GM23338 (cell line): ENCODE measurements around the gene CRYBB2. TPM values are rescaled to one million over a fixed set of nuclear protein-coding genes. Genes with fewer than 3 reads are reported as not detected.

ENCODE experiments used
- ATAC-seq: fragments of 200-7000 bp; cut with Tn5 transposase; 3 replicates; pipeline ENCODE4 v1.9.1; 2020
- DNase-seq: peaks from one replicate; pipeline ENCODE4 v3.0.0-alpha.2; 2015; ENCODE audit warnings: low spot score
- H2AFZ ChIP-seq: fragments of 200-600 bp; sonication (generic); 2 replicates; pipeline ENCODE4 v1.8.0; 2016; ENCODE audit warnings: antibody characterized with exemption, mild to moderate bottlenecking, moderate library complexity
- H3F3A ChIP-seq: fragments of 200-600 bp; sonication (generic); replicated peaks from 2 replicates; pipeline ENCODE4 v1.8.0; 2017; ENCODE audit warnings: antibody characterized with exemption, mixed run types, low read depth
- H3K27ac ChIP-seq: fragments of 200-600 bp; sonication (generic); 2 replicates; pipeline ENCODE4 v1.6.1; 2016; ENCODE audit warnings: low read depth
- H3K27me3 ChIP-seq: fragments of 200-600 bp; sonication (generic); 2 replicates; pipeline ENCODE4 v1.8.0; 2016; ENCODE audit warnings: mild to moderate bottlenecking, mixed run types, moderate library complexity; ENCODE audit not compliant: insufficient read depth
- H3K36me3 ChIP-seq: fragments of 200-600 bp; sonication (generic); 2 replicates; pipeline ENCODE4 v1.8.0; 2016; ENCODE audit warnings: mild to moderate bottlenecking; ENCODE audit not compliant: insufficient read depth
- H3K4me1 ChIP-seq: fragments of 200-600 bp; sonication (generic); 2 replicates; pipeline ENCODE4 v1.8.0; 2016; ENCODE audit warnings: mild to moderate bottlenecking, moderate library complexity; ENCODE audit not compliant: insufficient read depth
- H3K4me2 ChIP-seq: fragments of 200-600 bp; sonication (generic); 2 replicates; pipeline ENCODE4 v1.7.1; 2017; ENCODE audit warnings: mixed run types
- H3K4me3 ChIP-seq: fragments of 200-600 bp; sonication (generic); 2 replicates; pipeline ENCODE4 v1.6.1; 2016; ENCODE audit warnings: mixed run types
- H3K79me2 ChIP-seq: fragments of 200-600 bp; sonication (generic); replicated peaks from 2 replicates; pipeline ENCODE4 v1.8.0; 2017; ENCODE audit warnings: mild to moderate bottlenecking; ENCODE audit not compliant: insufficient read depth
- H3K9me2 ChIP-seq: fragments of 200-600 bp; sonication (generic); 2 replicates; pipeline ENCODE4 v1.8.0; 2017; ENCODE audit not compliant: insufficient read depth
- H4K20me1 ChIP-seq: fragments of 200-600 bp; sonication (generic); replicated peaks from 2 replicates; pipeline ENCODE4 v1.8.0; 2017; ENCODE audit warnings: mild to moderate bottlenecking; ENCODE audit not compliant: insufficient read depth
- H3K27ac Mint-ChIP-seq: 2 replicates; pipeline ENCODE4 v1.8.0; 2020; ENCODE audit warnings: inconsistent platforms, mild to moderate bottlenecking, moderate library complexity, mixed read lengths
- H3K27me3 Mint-ChIP-seq: 3 replicates; pipeline ENCODE4 v1.8.0; 2022; ENCODE audit warnings: low read depth, mild to moderate bottlenecking, moderate library complexity, mixed read lengths, inconsistent platforms; ENCODE audit not compliant: insufficient read depth, poor library complexity
- H3K36me3 Mint-ChIP-seq: 3 replicates; pipeline ENCODE4 v1.8.0; 2021; ENCODE audit warnings: low read depth, mild to moderate bottlenecking, inconsistent platforms, moderate library complexity, mixed read lengths
- H3K4me1 Mint-ChIP-seq: 3 replicates; pipeline ENCODE4 v1.8.0; 2020; ENCODE audit warnings: mild to moderate bottlenecking, inconsistent platforms, mixed read lengths
- H3K4me3 Mint-ChIP-seq: 3 replicates; pipeline ENCODE4 v1.8.0; 2021; ENCODE audit warnings: moderate library complexity, mild to moderate bottlenecking, inconsistent platforms, mixed read lengths
- H3K9me3 Mint-ChIP-seq: 3 replicates; pipeline ENCODE4 v1.8.0; 2020; ENCODE audit warnings: moderate library complexity, mild to moderate bottlenecking, inconsistent platforms, mixed read lengths
- CREB1 ChIP-seq: fragments of 250-450 bp; sonication (Bioruptor Pico); IDR thresholded peaks from 2 replicates; pipeline ENCODE4 v1.5.0; 2020; ENCODE audit warnings: low read depth, mild to moderate bottlenecking, moderate library complexity
- ETS1 ChIP-seq: IDR thresholded peaks from 2 replicates; pipeline ENCODE4 v1.6.1; 2016; ENCODE audit warnings: antibody characterized with exemption
- EZH2 ChIP-seq: fragments of 200-600 bp; sonication (generic); IDR thresholded peaks from one replicate; pipeline ENCODE4 v1.8.0; 2017; ENCODE audit warnings: antibody characterized with exemption, mild to moderate bottlenecking, low read depth; ENCODE audit not compliant: unreplicated experiment
- EZH2phosphoT487 ChIP-seq: fragments of 200-600 bp; sonication (generic); IDR thresholded peaks from one replicate; pipeline ENCODE4 v1.8.1; 2018; ENCODE audit warnings: antibody characterized with exemption; ENCODE audit not compliant: unreplicated experiment
- JUNB ChIP-seq: IDR thresholded peaks from one replicate; pipeline ENCODE4 v1.6.1; 2016; ENCODE audit warnings: antibody characterized with exemption; ENCODE audit not compliant: unreplicated experiment
- NANOG ChIP-seq: IDR thresholded peaks from 2 replicates; pipeline ENCODE4 v1.6.1; 2016; ENCODE audit warnings: antibody characterized with exemption, borderline replicate concordance
- POLR2AphosphoS5 ChIP-seq: IDR thresholded peaks from 2 replicates; pipeline ENCODE4 v1.6.1; 2016; ENCODE audit warnings: antibody characterized with exemption, low read depth
- STAT1 ChIP-seq: IDR thresholded peaks from one replicate; pipeline ENCODE4 v1.6.1; 2016; ENCODE audit warnings: antibody characterized with exemption; ENCODE audit not compliant: unreplicated experiment
- ZNF114 ChIP-seq: fragments of 250-450 bp; sonication (Bioruptor Pico); IDR thresholded peaks from 2 replicates; pipeline ENCODE4 v1.5.0; 2020; ENCODE audit warnings: mild to moderate bottlenecking, moderate library complexity
- ZNF331 ChIP-seq: fragments of 250-450 bp; sonication (Bioruptor Pico); IDR thresholded peaks from 2 replicates; pipeline ENCODE4 v1.5.0; 2020; ENCODE audit warnings: low read depth, mild to moderate bottlenecking, moderate library complexity
- polyA plus RNA-seq: library from polyadenylated mRNA; unstranded; fragments of >200 nt; fragmentation: Nextera tagmentation; extraction: Ambion mirVana; gene quantifications from 2 replicates; pipeline ENCODE4 v1.2.1, GENCODE V29; 2016
- total RNA-seq: library from RNA; depleted of rRNA; stranded (reverse); fragments of >200 nt; shearing (Covaris generic); gene quantifications from 2 replicates; pipeline ENCODE4 v1.2.3, GENCODE V29; 2014
- TF ChIP-seq, protein P1 (sequence below): fragments of 250-450 bp; sonication (Bioruptor Pico); IDR thresholded peaks from 2 replicates; pipeline ENCODE4 v1.5.0; 2020; ENCODE audit warnings: mild to moderate bottlenecking, moderate library complexity
- TF ChIP-seq, protein P2 (sequence below), 2 experiments: fragments of 200-600 bp in 1 of 2; sonication (generic) in 1 of 2; conservative IDR thresholded peaks; 2 replicates each; pipeline versions ENCODE4 v1.5.1 to v1.6.1; 2016 to 2017; ENCODE audit warnings: antibody characterized with exemption in 2 of 2, low read depth in 2 of 2, mild to moderate bottlenecking in 2 of 2, moderate library complexity in 1 of 2
- TF ChIP-seq, protein P3 (sequence below): IDR thresholded peaks from one replicate; pipeline ENCODE4 v1.6.1; 2018; ENCODE audit warnings: antibody characterized with exemption; ENCODE audit not compliant: unreplicated experiment

The CRYBB2 gene
- total and polyA plus RNA-seq, 2 experiments from 2014 or later, result 0.26 to 1.0 TPM

- no peak within 1 kb of the TSS for H3K4me2 ChIP-seq
- no peak within 1 kb of the TSS for H3K27ac ChIP-seq
- no peaks in the 10 kb centered on the region for H3K79me2 ChIP-seq
- H2AFZ ChIP-seq, result no peak within 1 kb of the TSS
- ATAC-seq (no peak), DNase-seq (no peak)
- H4K20me1 ChIP-seq, result no peaks in the 10 kb centered on the region
- no peaks in the 10 kb centered on the region for H3K9me2 ChIP-seq
- no peaks in the 10 kb centered on the region for H3K27me3 ChIP-seq
- H3K36me3 ChIP-seq, result no peaks in the 10 kb centered on the region; the same call in 1 of the 2 replicates
- H3K36me3 Mint-ChIP-seq, result no peaks in the 10 kb centered on the region; the same call in 2 of the 3 replicates
- H3K4me3 Mint-ChIP-seq, result no peak within 1 kb of the TSS
- H3K4me3 ChIP-seq, result no peak within 1 kb of the TSS
- H3K27me3 Mint-ChIP-seq, result peaks cover 8% of the 10 kb centered on the region
- no peaks in the 10 kb centered on the region for H3K9me3 Mint-ChIP-seq
- H3K4me1 Mint-ChIP-seq, result 0 out of 3 replicates have a peak, but pooled peaks cover 3% of the 10 kb centered on the region
- H3K27ac Mint-ChIP-seq, result no peak within 1 kb of the TSS
- no peaks in the 10 kb centered on the region for H3F3A ChIP-seq
- H3K4me1 ChIP-seq, result no peaks in the 10 kb centered on the region
- TF ChIP-seq, protein P1, sequence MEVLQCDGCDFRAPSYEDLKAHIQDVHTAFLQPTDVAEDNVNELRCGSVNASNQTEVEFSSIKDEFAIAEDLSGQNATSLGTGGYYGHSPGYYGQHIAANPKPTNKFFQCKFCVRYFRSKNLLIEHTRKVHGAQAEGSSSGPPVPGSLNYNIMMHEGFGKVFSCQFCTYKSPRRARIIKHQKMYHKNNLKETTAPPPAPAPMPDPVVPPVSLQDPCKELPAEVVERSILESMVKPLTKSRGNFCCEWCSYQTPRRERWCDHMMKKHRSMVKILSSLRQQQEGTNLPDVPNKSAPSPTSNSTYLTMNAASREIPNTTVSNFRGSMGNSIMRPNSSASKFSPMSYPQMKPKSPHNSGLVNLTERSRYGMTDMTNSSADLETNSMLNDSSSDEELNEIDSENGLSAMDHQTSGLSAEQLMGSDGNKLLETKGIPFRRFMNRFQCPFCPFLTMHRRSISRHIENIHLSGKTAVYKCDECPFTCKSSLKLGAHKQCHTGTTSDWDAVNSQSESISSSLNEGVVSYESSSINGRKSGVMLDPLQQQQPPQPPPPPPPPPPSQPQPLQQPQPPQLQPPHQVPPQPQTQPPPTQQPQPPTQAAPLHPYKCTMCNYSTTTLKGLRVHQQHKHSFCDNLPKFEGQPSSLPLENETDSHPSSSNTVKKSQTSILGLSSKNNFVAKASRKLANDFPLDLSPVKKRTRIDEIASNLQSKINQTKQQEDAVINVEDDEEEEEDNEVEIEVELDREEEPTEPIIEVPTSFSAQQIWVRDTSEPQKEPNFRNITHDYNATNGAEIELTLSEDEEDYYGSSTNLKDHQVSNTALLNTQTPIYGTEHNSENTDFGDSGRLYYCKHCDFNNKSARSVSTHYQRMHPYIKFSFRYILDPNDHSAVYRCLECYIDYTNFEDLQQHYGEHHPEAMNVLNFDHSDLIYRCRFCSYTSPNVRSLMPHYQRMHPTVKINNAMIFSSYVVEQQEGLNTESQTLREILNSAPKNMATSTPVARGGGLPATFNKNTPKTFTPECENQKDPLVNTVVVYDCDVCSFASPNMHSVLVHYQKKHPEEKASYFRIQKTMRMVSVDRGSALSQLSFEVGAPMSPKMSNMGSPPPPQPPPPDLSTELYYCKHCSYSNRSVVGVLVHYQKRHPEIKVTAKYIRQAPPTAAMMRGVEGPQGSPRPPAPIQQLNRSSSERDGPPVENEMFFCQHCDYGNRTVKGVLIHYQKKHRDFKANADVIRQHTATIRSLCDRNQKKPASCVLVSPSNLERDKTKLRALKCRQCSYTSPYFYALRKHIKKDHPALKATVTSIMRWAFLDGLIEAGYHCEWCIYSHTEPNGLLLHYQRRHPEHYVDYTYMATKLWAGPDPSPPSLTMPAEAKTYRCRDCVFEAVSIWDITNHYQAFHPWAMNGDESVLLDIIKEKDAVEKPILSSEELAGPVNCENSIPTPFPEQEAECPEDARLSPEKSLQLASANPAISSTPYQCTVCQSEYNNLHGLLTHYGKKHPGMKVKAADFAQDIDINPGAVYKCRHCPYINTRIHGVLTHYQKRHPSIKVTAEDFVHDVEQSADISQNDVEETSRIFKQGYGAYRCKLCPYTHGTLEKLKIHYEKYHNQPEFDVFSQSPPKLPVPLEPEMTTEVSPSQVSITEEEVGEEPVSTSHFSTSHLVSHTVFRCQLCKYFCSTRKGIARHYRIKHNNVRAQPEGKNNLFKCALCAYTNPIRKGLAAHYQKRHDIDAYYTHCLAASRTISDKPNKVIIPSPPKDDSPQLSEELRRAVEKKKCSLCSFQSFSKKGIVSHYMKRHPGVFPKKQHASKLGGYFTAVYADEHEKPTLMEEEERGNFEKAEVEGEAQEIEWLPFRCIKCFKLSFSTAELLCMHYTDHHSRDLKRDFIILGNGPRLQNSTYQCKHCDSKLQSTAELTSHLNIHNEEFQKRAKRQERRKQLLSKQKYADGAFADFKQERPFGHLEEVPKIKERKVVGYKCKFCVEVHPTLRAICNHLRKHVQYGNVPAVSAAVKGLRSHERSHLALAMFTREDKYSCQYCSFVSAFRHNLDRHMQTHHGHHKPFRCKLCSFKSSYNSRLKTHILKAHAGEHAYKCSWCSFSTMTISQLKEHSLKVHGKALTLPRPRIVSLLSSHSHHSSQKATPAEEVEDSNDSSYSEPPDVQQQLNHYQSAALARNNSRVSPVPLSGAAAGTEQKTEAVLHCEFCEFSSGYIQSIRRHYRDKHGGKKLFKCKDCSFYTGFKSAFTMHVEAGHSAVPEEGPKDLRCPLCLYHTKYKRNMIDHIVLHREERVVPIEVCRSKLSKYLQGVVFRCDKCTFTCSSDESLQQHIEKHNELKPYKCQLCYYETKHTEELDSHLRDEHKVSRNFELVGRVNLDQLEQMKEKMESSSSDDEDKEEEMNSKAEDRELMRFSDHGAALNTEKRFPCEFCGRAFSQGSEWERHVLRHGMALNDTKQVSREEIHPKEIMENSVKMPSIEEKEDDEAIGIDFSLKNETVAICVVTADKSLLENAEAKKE, result no peak
- TF ChIP-seq POLR2AphosphoS5 (no peak), ZNF331 (CRISPR knock-in tag) (no peak), STAT1 (no peak), EZH2phosphoT487 (no peak), ETS1 (no peak), NANOG (no peak), JUNB (no peak), EZH2 (no peak), ZNF114 (no peak), CREB1 (CRISPR knock-in tag) (no peak)
- TF ChIP-seq, protein P2, sequence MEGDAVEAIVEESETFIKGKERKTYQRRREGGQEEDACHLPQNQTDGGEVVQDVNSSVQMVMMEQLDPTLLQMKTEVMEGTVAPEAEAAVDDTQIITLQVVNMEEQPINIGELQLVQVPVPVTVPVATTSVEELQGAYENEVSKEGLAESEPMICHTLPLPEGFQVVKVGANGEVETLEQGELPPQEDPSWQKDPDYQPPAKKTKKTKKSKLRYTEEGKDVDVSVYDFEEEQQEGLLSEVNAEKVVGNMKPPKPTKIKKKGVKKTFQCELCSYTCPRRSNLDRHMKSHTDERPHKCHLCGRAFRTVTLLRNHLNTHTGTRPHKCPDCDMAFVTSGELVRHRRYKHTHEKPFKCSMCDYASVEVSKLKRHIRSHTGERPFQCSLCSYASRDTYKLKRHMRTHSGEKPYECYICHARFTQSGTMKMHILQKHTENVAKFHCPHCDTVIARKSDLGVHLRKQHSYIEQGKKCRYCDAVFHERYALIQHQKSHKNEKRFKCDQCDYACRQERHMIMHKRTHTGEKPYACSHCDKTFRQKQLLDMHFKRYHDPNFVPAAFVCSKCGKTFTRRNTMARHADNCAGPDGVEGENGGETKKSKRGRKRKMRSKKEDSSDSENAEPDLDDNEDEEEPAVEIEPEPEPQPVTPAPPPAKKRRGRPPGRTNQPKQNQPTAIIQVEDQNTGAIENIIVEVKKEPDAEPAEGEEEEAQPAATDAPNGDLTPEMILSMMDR (conservative IDR thresholded peaks at IDR 0.05; ENCODE audit: low read depth in 2 of 2), result no peak
- TF ChIP-seq, protein P3, sequence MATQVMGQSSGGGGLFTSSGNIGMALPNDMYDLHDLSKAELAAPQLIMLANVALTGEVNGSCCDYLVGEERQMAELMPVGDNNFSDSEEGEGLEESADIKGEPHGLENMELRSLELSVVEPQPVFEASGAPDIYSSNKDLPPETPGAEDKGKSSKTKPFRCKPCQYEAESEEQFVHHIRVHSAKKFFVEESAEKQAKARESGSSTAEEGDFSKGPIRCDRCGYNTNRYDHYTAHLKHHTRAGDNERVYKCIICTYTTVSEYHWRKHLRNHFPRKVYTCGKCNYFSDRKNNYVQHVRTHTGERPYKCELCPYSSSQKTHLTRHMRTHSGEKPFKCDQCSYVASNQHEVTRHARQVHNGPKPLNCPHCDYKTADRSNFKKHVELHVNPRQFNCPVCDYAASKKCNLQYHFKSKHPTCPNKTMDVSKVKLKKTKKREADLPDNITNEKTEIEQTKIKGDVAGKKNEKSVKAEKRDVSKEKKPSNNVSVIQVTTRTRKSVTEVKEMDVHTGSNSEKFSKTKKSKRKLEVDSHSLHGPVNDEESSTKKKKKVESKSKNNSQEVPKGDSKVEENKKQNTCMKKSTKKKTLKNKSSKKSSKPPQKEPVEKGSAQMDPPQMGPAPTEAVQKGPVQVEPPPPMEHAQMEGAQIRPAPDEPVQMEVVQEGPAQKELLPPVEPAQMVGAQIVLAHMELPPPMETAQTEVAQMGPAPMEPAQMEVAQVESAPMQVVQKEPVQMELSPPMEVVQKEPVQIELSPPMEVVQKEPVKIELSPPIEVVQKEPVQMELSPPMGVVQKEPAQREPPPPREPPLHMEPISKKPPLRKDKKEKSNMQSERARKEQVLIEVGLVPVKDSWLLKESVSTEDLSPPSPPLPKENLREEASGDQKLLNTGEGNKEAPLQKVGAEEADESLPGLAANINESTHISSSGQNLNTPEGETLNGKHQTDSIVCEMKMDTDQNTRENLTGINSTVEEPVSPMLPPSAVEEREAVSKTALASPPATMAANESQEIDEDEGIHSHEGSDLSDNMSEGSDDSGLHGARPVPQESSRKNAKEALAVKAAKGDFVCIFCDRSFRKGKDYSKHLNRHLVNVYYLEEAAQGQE, result no peak
Measured at GRCh38 chr22:25199731-25200520, 19.5 kb upstream of the CRYBB2 start, which contains the start of gene CRYBB3. TSS of gene CRYBB3 (plus strand) at chr22:25199858. CDS start at chr22:25201397, 1,539 bp downstream.
